CD4-positive, CD25-positive, alpha-beta regulatory T cell (primary cell): ENCODE results near the gene ERVK3-1. TPM values are rescaled to one million over a fixed set of nuclear protein-coding genes. Genes with fewer than 3 reads are reported as not detected.
"Not testable (repeated sequence)": the region's sequence is repeated elsewhere in the genome, so short reads cannot be mapped to it uniquely, and the experiment has no call there.

Source experiments
- ATAC-seq, 2 donors: fragments of 150-1000 bp; cut with Tn5 transposase; one replicate each; pipeline ENCODE4 v1.10.0; 2021; ENCODE audit warnings: low read depth in 2 of 2, moderate number of reproducible peaks in 2 of 2, moderate library complexity in 1 of 2
- DNase-seq, 3 donors: peaks; one replicate each; pipeline versions ENCODE4 v3.0.0 to v3.0.0-alpha.2; 2012 to 2022; ENCODE audit warnings: mixed read lengths in 1 of 3
- H3K27ac ChIP-seq: one replicate; pipeline ENCODE4 v1.7.0; 2013; ENCODE audit warnings: mild to moderate bottlenecking, low read length; ENCODE audit not compliant: insufficient read depth, poor library complexity, severe bottlenecking
- H3K27me3 ChIP-seq: one replicate; pipeline ENCODE4 v1.7.0; 2013; ENCODE audit warnings: low read length; ENCODE audit not compliant: control insufficient read depth, insufficient read depth
- H3K36me3 ChIP-seq: one replicate; pipeline ENCODE4 v1.7.0; 2013; ENCODE audit warnings: mild to moderate bottlenecking, low read length, moderate library complexity; ENCODE audit not compliant: control insufficient read depth, insufficient read depth
- H3K4me1 ChIP-seq: 2 replicates; pipeline ENCODE4 v1.7.0; 2013; ENCODE audit warnings: mild to moderate bottlenecking, low read length; ENCODE audit not compliant: insufficient read depth, control insufficient read depth, poor library complexity, severe bottlenecking
- H3K4me3 ChIP-seq: one replicate; pipeline ENCODE4 v1.7.0; 2013; ENCODE audit warnings: low read depth, mild to moderate bottlenecking, low read length, moderate library complexity
- H3K9me3 ChIP-seq, 2 experiments: 1 replicate in 1 of 2; 2 replicates in 1 of 2; pipeline ENCODE4 v1.7.0; 2013; ENCODE audit warnings: low read length in 2 of 2, mild to moderate bottlenecking in 1 of 2, moderate library complexity in 1 of 2; ENCODE audit not compliant: control insufficient read depth in 2 of 2
- H3K27ac Mint-ChIP-seq, 3 donors: one replicate each; pipeline ENCODE4 v1.8.0; 2020 to 2022; ENCODE audit warnings: mild to moderate bottlenecking in 3 of 3, mixed read lengths in 3 of 3, moderate library complexity in 2 of 3
- H3K27me3 Mint-ChIP-seq: one replicate; pipeline ENCODE4 v1.8.0; 2022; ENCODE audit warnings: mild to moderate bottlenecking, mixed read lengths
- H3K36me3 Mint-ChIP-seq: one replicate; pipeline ENCODE4 v1.8.0; 2020; ENCODE audit warnings: mixed read lengths
- H3K4me1 Mint-ChIP-seq, 4 donors: one replicate each; pipeline ENCODE4 v1.8.0; 2020 to 2022; ENCODE audit warnings: mixed read lengths in 4 of 4, mild to moderate bottlenecking in 1 of 4
- H3K4me3 Mint-ChIP-seq, 4 donors: one replicate each; pipeline ENCODE4 v1.8.0; 2020 to 2022; ENCODE audit warnings: mild to moderate bottlenecking in 4 of 4, mixed read lengths in 4 of 4, moderate library complexity in 3 of 4
- H3K9me3 Mint-ChIP-seq, 7 donors: one replicate each; pipeline ENCODE4 v1.8.0; 2020 to 2022; ENCODE audit warnings: mixed read lengths in 7 of 7, mild to moderate bottlenecking in 3 of 7, moderate library complexity in 2 of 7
- polyA plus RNA-seq, 4 donors: library from polyadenylated mRNA; unstranded; fragments of 300-500 nt; fragmentation: Illumina TruSeq; gene quantifications; one replicate each; pipeline ENCODE4 v1.2.3, GENCODE V29; 2021
- total RNA-seq: library from RNA; stranded (reverse); gene quantifications from one replicate; pipeline ENCODE4 v1.2.3, GENCODE V29; 2022

The ERVK3-1 gene
- total and polyA plus RNA-seq, 5 donors from 2014 or later, result 65.9 to 117 (median 80.6) TPM

- Mint-ChIP-seq H3K4me1 (peaks cover 0 to 35% (median 17%) of the 10 kb centered on the region in 4 donors), H3K4me3 (peak overlapping the region; percentile 89 to 96 (median 92)), H3K27ac (peak overlapping the region; percentile 43 to 93 (median 60))
- DNase-seq, H3K36me3 Mint-ChIP-seq, ATAC-seq, H3K9me3 ChIP-seq, H3K27me3 Mint-ChIP-seq, H3K27me3 ChIP-seq, H3K9me3 Mint-ChIP-seq, H3K36me3 ChIP-seq: not testable (repeated sequence)
- Histone ChIP-seq H3K4me3 (peak overlapping the region; percentile 69), H3K27ac (peak overlapping the region; percentile 57), H3K4me1 (peaks cover 20% of the 10 kb centered on the region)
Observed at GRCh38 chr19:58348080-58348479, 42.9 kb downstream of the ERVK3-1 start.

GRCh38 chr19:58349590-58349989 is 44.4 kb downstream of the ERVK3-1 start:
- H3K4me1 ChIP-seq, result peaks cover 20% of the 10 kb centered on the region
- no peak overlapping the region for H3K4me3 ChIP-seq
- Mint-ChIP-seq H3K4me1 (peaks cover 0 to 35% (median 17%) of the 10 kb centered on the region in 4 donors), H3K36me3 (peaks cover 8% of the 10 kb centered on the region), H3K27me3 (peaks cover 5% of the 10 kb centered on the region), H3K4me3 (peak overlapping the region in 2 of 4 donors; percentile 27 to 46), H3K27ac (no peak overlapping the region), H3K9me3 (peaks cover 0 to 2% (median 0%) of the 10 kb centered on the region in 7 donors)
- no peaks in the 10 kb centered on the region for H3K27me3 ChIP-seq
- no peaks in the 10 kb centered on the region for H3K36me3 ChIP-seq
- DNase-seq (no peak), ATAC-seq (no peak)
- no peak overlapping the region for H3K27ac ChIP-seq
- H3K9me3 ChIP-seq, result no peaks in the 10 kb centered on the region

DNA sequence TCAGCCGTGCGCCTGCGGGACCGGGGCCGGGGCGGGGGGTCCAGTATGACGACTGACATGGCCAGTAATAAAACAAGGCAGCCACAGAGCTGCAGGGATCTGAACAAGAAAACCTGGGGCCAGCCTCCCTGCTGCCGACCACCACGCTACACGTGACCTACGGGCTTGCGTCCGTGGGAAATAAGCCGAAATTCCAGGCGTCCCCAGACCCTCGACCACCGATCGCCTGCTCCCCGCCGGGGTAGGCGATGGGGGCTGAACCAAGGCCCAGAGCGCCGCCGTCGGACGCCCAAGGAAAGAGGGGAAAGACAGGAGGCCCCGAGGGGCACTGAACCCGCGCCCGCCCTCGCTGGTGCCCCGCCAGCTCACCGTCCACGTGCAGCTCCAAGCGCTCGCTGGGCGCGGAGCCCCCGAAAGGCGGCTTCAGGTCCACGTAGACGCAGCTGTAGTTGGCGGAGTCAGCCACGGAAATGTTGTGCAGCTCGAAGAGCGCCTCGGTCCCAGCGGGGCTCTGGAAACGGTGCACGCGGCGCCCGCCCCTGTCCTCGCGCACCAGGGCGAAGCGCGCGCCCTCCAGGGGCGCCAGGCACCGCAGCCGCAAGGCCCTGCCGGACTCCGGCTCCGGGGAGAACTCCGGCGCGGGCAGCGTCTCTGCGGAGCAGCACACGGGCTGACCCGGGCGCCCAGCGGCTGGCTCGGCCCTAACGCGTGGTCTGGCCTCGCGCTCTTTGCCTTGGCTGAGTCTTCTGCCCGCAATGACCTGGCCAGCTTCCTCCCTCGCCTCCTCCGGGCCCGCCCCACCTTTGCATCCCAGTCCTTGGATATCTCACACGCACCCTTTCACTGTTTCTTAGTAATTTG is 45.1 kb downstream of the ERVK3-1 start:
- peaks cover 0 to 33% (median 17%) of the 10 kb centered on the region in 4 donors for H3K4me1 Mint-ChIP-seq
- no peak overlapping the region for H3K27ac Mint-ChIP-seq
- no peak overlapping the region for H3K4me3 Mint-ChIP-seq
- H3K27me3 Mint-ChIP-seq, result peaks cover 5% of the 10 kb centered on the region
- H3K27ac ChIP-seq, result no peak overlapping the region
- H3K36me3 ChIP-seq, result no peaks in the 10 kb centered on the region
- no peaks in the 10 kb centered on the region for H3K9me3 ChIP-seq
- H3K4me1 ChIP-seq, result peaks cover 20% of the 10 kb centered on the region
- DNase-seq (no peak), ATAC-seq (no peak)
- no peaks in the 10 kb centered on the region for H3K27me3 ChIP-seq
- H3K4me3 ChIP-seq, result no peak overlapping the region
- H3K9me3 Mint-ChIP-seq, result peaks cover 0 to 2% (median 0%) of the 10 kb centered on the region in 7 donors
- peaks cover 8% of the 10 kb centered on the region for H3K36me3 Mint-ChIP-seq

DNA sequence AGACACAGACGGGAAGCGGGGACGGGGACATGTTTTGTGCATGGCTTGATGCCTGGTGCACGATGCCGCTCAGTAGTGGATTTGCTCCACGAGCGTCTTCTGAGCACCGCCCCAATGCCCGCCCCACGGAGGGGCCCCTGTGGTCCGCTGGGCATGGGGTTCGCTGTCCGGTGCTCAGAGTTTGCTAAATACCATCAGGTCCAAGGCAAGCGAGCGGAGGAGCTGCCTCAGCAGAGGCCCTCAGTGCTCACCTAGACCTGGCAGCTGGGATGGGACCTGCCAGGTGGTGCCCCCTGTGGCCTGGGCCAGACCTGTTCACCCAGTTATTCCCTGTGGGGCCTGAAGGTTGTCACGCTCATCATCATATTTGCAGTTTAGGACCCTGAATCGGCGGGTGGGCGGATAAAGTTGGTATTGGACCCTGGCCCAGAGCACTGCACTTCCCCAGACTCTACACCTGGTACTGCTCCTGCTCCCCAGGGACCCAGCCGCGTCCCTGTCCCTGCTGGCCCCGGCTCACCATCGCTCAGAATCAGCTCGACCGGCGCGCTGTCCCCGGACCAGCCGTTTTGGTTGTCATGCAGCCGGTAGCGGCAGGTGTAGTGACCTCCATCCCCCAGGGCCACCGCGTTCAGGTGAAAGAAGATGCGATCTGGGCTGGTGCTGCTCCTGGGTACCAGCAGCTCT is 45.8 kb downstream of the ERVK3-1 start:
- Mint-ChIP-seq H3K4me1 (peaks cover 0 to 31% (median 11%) of the 10 kb centered on the region in 4 donors), H3K9me3 (peaks cover 0 to 2% (median 0%) of the 10 kb centered on the region in 7 donors), H3K4me3 (peak overlapping the region in 1 of 4 donors; percentile 4), H3K27ac (no peak overlapping the region), H3K27me3 (peaks cover 5% of the 10 kb centered on the region), H3K36me3 (peaks cover 8% of the 10 kb centered on the region)
- Histone ChIP-seq H3K27ac (no peak overlapping the region), H3K4me1 (peaks cover 22% of the 10 kb centered on the region), H3K36me3 (no peaks in the 10 kb centered on the region), H3K27me3 (no peaks in the 10 kb centered on the region), H3K9me3 (no peaks in the 10 kb centered on the region), H3K4me3 (no peak overlapping the region)
- no peak for ATAC-seq
- no peak for DNase-seq

GRCh38 chr19:58351558-58351878 is 46.3 kb downstream of the ERVK3-1 start:
- peaks cover 27% of the 10 kb centered on the region for H3K4me1 ChIP-seq
- H3K4me1 Mint-ChIP-seq, result peaks cover 0 to 34% (median 9%) of the 10 kb centered on the region in 4 donors
- no peaks in the 10 kb centered on the region for H3K27me3 ChIP-seq
- peaks cover 5% of the 10 kb centered on the region for H3K27me3 Mint-ChIP-seq
- no peaks in the 10 kb centered on the region for H3K9me3 ChIP-seq
- DNase-seq, result no peak
- peak overlapping the region in 1 of 3 donors; percentile 26 for H3K27ac Mint-ChIP-seq
- peaks cover 8% of the 10 kb centered on the region for H3K36me3 Mint-ChIP-seq
- H3K9me3 Mint-ChIP-seq, result peaks cover 0 to 2% (median 0%) of the 10 kb centered on the region in 7 donors
- ATAC-seq, result no peak
- H3K27ac ChIP-seq, result no peak overlapping the region
- H3K4me3 ChIP-seq, result no peak overlapping the region
- peak overlapping the region in 1 of 4 donors; percentile 4 for H3K4me3 Mint-ChIP-seq
- no peaks in the 10 kb centered on the region for H3K36me3 ChIP-seq

GRCh38 chr19:58351990-58352755 is 47.0 kb downstream of the ERVK3-1 start:
- no peak overlapping the region for H3K27ac Mint-ChIP-seq
- H3K4me3 Mint-ChIP-seq, result peak overlapping the region in 1 of 4 donors; percentile 66
- no peaks in the 10 kb centered on the region for H3K9me3 ChIP-seq
- no peak overlapping the region for H3K27ac ChIP-seq
- no peaks in the 10 kb centered on the region for H3K36me3 ChIP-seq
- H3K9me3 Mint-ChIP-seq, result peaks cover 0 to 2% (median 0%) of the 10 kb centered on the region in 7 donors
- H3K36me3 Mint-ChIP-seq, result peaks cover 8% of the 10 kb centered on the region
- H3K27me3 ChIP-seq, result no peaks in the 10 kb centered on the region
- H3K4me3 ChIP-seq, result no peak overlapping the region
- H3K27me3 Mint-ChIP-seq, result peaks cover 5% of the 10 kb centered on the region
- H3K4me1 ChIP-seq, result peaks cover 28% of the 10 kb centered on the region
- DNase-seq, result no peak
- peaks cover 0 to 31% (median 9%) of the 10 kb centered on the region in 4 donors for H3K4me1 Mint-ChIP-seq
- ATAC-seq, result no peak
